Neural cell (in vitro differentiated cells): ENCODE results near the gene ARID3A.

Experiments used
- CTCF ChIP-seq: fragments of 450-650 bp; IDR thresholded peaks from 2 replicates; pipeline ENCODE4 v1.5.1; 2014; ENCODE audit warnings: antibody characterized with exemption, mild to moderate bottlenecking, moderate library complexity; ENCODE audit not compliant: poor library complexity, severe bottlenecking
- EP300 ChIP-seq: fragments of 450-650 bp; conservative IDR thresholded peaks from 2 replicates; pipeline ENCODE4 v1.6.1; 2014; ENCODE audit warnings: antibody characterized with exemption, mild to moderate bottlenecking, moderate library complexity; ENCODE audit not compliant: poor library complexity, severe bottlenecking
- MXI1 ChIP-seq: fragments of 450-650 bp; conservative IDR thresholded peaks from 2 replicates; pipeline ENCODE4 v1.6.1; 2014; ENCODE audit warnings: antibody characterized with exemption, mild to moderate bottlenecking; ENCODE audit not compliant: poor library complexity, severe bottlenecking
- POLR2AphosphoS5 ChIP-seq: IDR thresholded peaks from 2 replicates; pipeline ENCODE4 v1.6.1; 2012
- RAD21 ChIP-seq: fragments of 450-650 bp; conservative IDR thresholded peaks from 2 replicates; pipeline ENCODE4 v1.6.1; 2014; ENCODE audit warnings: antibody characterized with exemption, mild to moderate bottlenecking, moderate library complexity
- SMC3 ChIP-seq: fragments of 450-650 bp; conservative IDR thresholded peaks from 2 replicates; pipeline ENCODE4 v1.6.1; 2014; ENCODE audit warnings: antibody characterized with exemption, mild to moderate bottlenecking, moderate library complexity; ENCODE audit not compliant: poor library complexity
- TAF1 ChIP-seq: IDR thresholded peaks from 2 replicates; pipeline ENCODE4 v1.6.1; 2012; ENCODE audit warnings: low read depth

DNA sequence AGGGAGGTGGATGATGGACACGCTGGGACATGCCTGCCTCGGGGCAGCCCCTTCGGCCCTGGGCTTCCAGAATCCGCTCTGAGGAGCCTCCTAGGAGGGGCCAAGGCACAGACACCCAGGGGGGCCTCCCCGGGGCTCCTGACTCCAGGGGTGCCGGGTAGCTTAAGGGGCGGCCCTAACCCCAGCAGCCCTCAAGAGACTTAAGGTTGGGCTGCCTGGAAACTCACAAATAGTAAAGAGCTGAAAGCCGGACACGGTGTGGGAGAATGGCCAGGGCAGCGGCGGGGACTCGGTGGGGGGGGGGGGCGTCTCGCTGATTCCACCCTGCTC, 7.7 kb downstream of the ARID3A start:
- no peak for TF ChIP-seq CTCF
- TF ChIP-seq POLR2AphosphoS5 = no peak
- no peak for TF ChIP-seq EP300
- TF ChIP-seq TAF1 = no peak
- TF ChIP-seq RAD21 = no peak
- TF ChIP-seq SMC3 = no peak
- no peak for TF ChIP-seq MXI1
